H9 (cell line): ENCODE results near the gene RTN1. TPM values are rescaled to one million over a fixed set of nuclear protein-coding genes. Genes with fewer than 3 reads are reported as not detected.

ENCODE experiments used
- DNase-seq: peaks from one replicate; pipeline ENCODE4 v3.0.0-alpha.2; 2017
- H2AFZ ChIP-seq: one replicate; pipeline ENCODE4 v1.6.1; 2013; ENCODE audit warnings: mild to moderate bottlenecking, low read length, control low read depth, moderate library complexity
- H2AK5ac ChIP-seq: 2 replicates; pipeline ENCODE4 v1.6.1; 2013; ENCODE audit warnings: low read length, control low read depth, mixed read lengths; ENCODE audit not compliant: insufficient read length
- H2BK120ac ChIP-seq: one replicate; pipeline ENCODE4 v1.6.1; 2013; ENCODE audit warnings: low read depth, mild to moderate bottlenecking, low read length, control low read depth, inconsistent platforms; ENCODE audit not compliant: poor library complexity, severe bottlenecking
- H2BK12ac ChIP-seq: 2 replicates; pipeline ENCODE4 v1.6.1; 2013; ENCODE audit warnings: low read length, control low read depth, mixed read lengths, low read depth; ENCODE audit not compliant: insufficient read length
- H2BK15ac ChIP-seq: 2 replicates; pipeline ENCODE4 v1.6.1; 2013; ENCODE audit warnings: low read depth, low read length, control low read depth
- H2BK20ac ChIP-seq: one replicate; pipeline ENCODE4 v1.6.1; 2013; ENCODE audit warnings: low read depth, mild to moderate bottlenecking, low read length, control low read depth, inconsistent platforms; ENCODE audit not compliant: poor library complexity, severe bottlenecking
- H2BK5ac ChIP-seq: 2 replicates; pipeline ENCODE4 v1.6.1; 2013; ENCODE audit warnings: low read length, control low read depth, mixed read lengths; ENCODE audit not compliant: insufficient read length
- H3K14ac ChIP-seq: 2 replicates; pipeline ENCODE4 v1.6.1; 2013; ENCODE audit warnings: low read length, control low read depth; ENCODE audit not compliant: insufficient read depth
- H3K18ac ChIP-seq: 2 replicates; pipeline ENCODE4 v1.6.1; 2013; ENCODE audit warnings: low read depth, mild to moderate bottlenecking, mixed read lengths, low read length, control low read depth; ENCODE audit not compliant: insufficient read length
- H3K23ac ChIP-seq: 2 replicates; pipeline ENCODE4 v1.6.1; 2013; ENCODE audit warnings: low read length, control low read depth, mixed read lengths, low read depth; ENCODE audit not compliant: insufficient read length
- H3K23me2 ChIP-seq: 2 replicates; pipeline ENCODE4 v1.6.1; 2013; ENCODE audit warnings: low read depth, mild to moderate bottlenecking, mixed read lengths, low read length, control low read depth; ENCODE audit not compliant: insufficient read length, poor library complexity, severe bottlenecking
- H3K27ac ChIP-seq: 2 replicates; pipeline ENCODE4 v1.5.1; 2013; ENCODE audit warnings: low read length, control low read depth, mixed read lengths, low read depth; ENCODE audit not compliant: insufficient read length
- H3K27me3 ChIP-seq: 2 replicates; pipeline ENCODE4 v1.6.1; 2013; ENCODE audit warnings: low read length, control low read depth, inconsistent platforms; ENCODE audit not compliant: insufficient read depth
- H3K4ac ChIP-seq: 2 replicates; pipeline ENCODE4 v1.6.1; 2013; ENCODE audit warnings: low read depth, mild to moderate bottlenecking, control low read depth, inconsistent platforms, low read length, moderate library complexity
- H3K4me1 ChIP-seq: 2 replicates; pipeline ENCODE4 v1.6.1; 2013; ENCODE audit warnings: low read length, control low read depth, inconsistent platforms; ENCODE audit not compliant: insufficient read depth
- H3K4me2 ChIP-seq: 2 replicates; pipeline ENCODE4 v1.6.1; 2013; ENCODE audit warnings: low read length, control low read depth, mixed read lengths; ENCODE audit not compliant: insufficient read length, insufficient read depth
- H3K56ac ChIP-seq: 2 replicates; pipeline ENCODE4 v1.6.1; 2013; ENCODE audit warnings: low read depth, mild to moderate bottlenecking, mixed read lengths, low read length, control low read depth; ENCODE audit not compliant: insufficient read length
- H3K79me1 ChIP-seq: 2 replicates; pipeline ENCODE4 v1.6.1; 2013; ENCODE audit warnings: low read depth, mild to moderate bottlenecking, moderate library complexity, low read length, control low read depth, inconsistent platforms; ENCODE audit not compliant: insufficient read depth, poor library complexity, severe bottlenecking
- H3K79me2 ChIP-seq: 2 replicates; pipeline ENCODE4 v1.6.1; 2013; ENCODE audit warnings: low read length, control low read depth, inconsistent platforms; ENCODE audit not compliant: insufficient read depth
- H3K9ac ChIP-seq: 2 replicates; pipeline ENCODE4 v1.6.1; 2013; ENCODE audit warnings: low read length, control low read depth, mixed read lengths; ENCODE audit not compliant: insufficient read length; ENCODE audit errors: extremely low read depth
- H3K9me3 ChIP-seq: one replicate; pipeline ENCODE4 v1.6.1; 2013; ENCODE audit warnings: low read depth, low read length, inconsistent platforms; ENCODE audit not compliant: control insufficient read depth
- H3T11ph ChIP-seq: one replicate; pipeline ENCODE4 v1.6.1; 2013; ENCODE audit warnings: mild to moderate bottlenecking, low read length, control low read depth, inconsistent platforms
- H4K20me1 ChIP-seq: one replicate; pipeline ENCODE4 v1.6.1; 2013; ENCODE audit not compliant: control insufficient read depth, insufficient read length, insufficient read depth
- H4K5ac ChIP-seq: 2 replicates; pipeline ENCODE4 v1.6.1; 2013; ENCODE audit warnings: low read depth, mild to moderate bottlenecking, mixed read lengths, low read length, control low read depth; ENCODE audit not compliant: insufficient read length
- H4K8ac ChIP-seq: replicated peaks from 2 replicates; pipeline ENCODE4 v1.6.1; 2013; ENCODE audit warnings: low read length, control low read depth, mixed read lengths, low read depth; ENCODE audit not compliant: insufficient read length
- H4K91ac ChIP-seq: 2 replicates; pipeline ENCODE4 v1.6.1; 2013; ENCODE audit warnings: low read depth, mild to moderate bottlenecking, moderate library complexity, mixed read lengths, low read length, control low read depth; ENCODE audit not compliant: insufficient read length
- H3K27ac Mint-ChIP-seq, 3 experiments: 2 replicates in 2 of 3; 3 replicates in 1 of 3; pipeline ENCODE4 v1.8.0; 2020 to 2021; ENCODE audit warnings: mixed read lengths in 3 of 3, mild to moderate bottlenecking in 1 of 3, moderate library complexity in 1 of 3
- H3K27me3 Mint-ChIP-seq: 2 replicates; pipeline ENCODE4 v1.8.0; 2021; ENCODE audit warnings: low read depth, mild to moderate bottlenecking, moderate library complexity, mixed read lengths
- H3K36me3 Mint-ChIP-seq, 3 experiments: 2 replicates in 2 of 3; 3 replicates in 1 of 3; pipeline ENCODE4 v1.8.0; 2020 to 2021; ENCODE audit warnings: low read depth in 3 of 3, mixed read lengths in 3 of 3; ENCODE audit not compliant: insufficient read depth in 1 of 3
- H3K4me1 Mint-ChIP-seq, 2 experiments: 2 replicates each; pipeline ENCODE4 v1.8.0; 2020; ENCODE audit warnings: mixed read lengths in 2 of 2
- H3K4me3 Mint-ChIP-seq, 2 experiments: 2 replicates in 1 of 2; 3 replicates in 1 of 2; pipeline ENCODE4 v1.8.0; 2020 to 2021; ENCODE audit warnings: mild to moderate bottlenecking in 2 of 2, mixed read lengths in 2 of 2, moderate library complexity in 1 of 2
- H3K9me3 Mint-ChIP-seq, 2 experiments: 2 replicates in 1 of 2; 3 replicates in 1 of 2; pipeline ENCODE4 v1.8.0; 2020; ENCODE audit warnings: mild to moderate bottlenecking in 2 of 2, mixed read lengths in 2 of 2, moderate library complexity in 1 of 2
- CTCF ChIP-seq: fragments of 200-600 bp; sonication (generic); conservative IDR thresholded peaks from 3 replicates; pipeline ENCODE4 v1.8.0; 2021; ENCODE audit warnings: antibody characterized with exemption, mild to moderate bottlenecking
- WGBS: extraction: QIAGEN DNeasy Blood & Tissue Kit; methylation state at CpG from one replicate; pipeline ENCODE4 v1.1.7; 2013; ENCODE audit warnings: missing lambda C conversion rate, low lambda C conversion rate, mixed read lengths; ENCODE audit not compliant: insufficient read length; ENCODE audit errors: extremely low coverage; 5-methylcytosine and 5-hydroxymethylcytosine counted together
- total RNA-seq: library from RNA; stranded (reverse); gene quantifications from 2 replicates; pipeline ENCODE4 v1.2.1, GENCODE V29; 2021

RTN1 gene
- total RNA-seq, 1 experiment from 2014 or later = 1.8 TPM

- H2BK12ac ChIP-seq = no peak overlapping the region
- H4K8ac ChIP-seq = no peak overlapping the region
- no peak overlapping the region for H3K18ac ChIP-seq
- H3K23ac ChIP-seq = no peak overlapping the region
- H3K27me3 ChIP-seq = no peaks in the 10 kb centered on the region
- no peaks in the 10 kb centered on the region; the same call in 1 of the 2 replicates for H3K27me3 Mint-ChIP-seq
- H3K4ac ChIP-seq = no peak overlapping the region
- no peak overlapping the region for H3K27ac Mint-ChIP-seq
- H3K23me2 ChIP-seq = no peaks in the 10 kb centered on the region
- no peaks in the 10 kb centered on the region for H3K4me1 ChIP-seq
- H3K4me3 Mint-ChIP-seq = no peak overlapping the region
- no peak for TF ChIP-seq CTCF
- no peak overlapping the region for H2BK120ac ChIP-seq
- H3K9me3 ChIP-seq = no peaks in the 10 kb centered on the region
- H3K79me2 ChIP-seq = no peaks in the 10 kb centered on the region
- H3K14ac ChIP-seq = no peak overlapping the region
- no peak overlapping the region for H2BK5ac ChIP-seq
- no peaks in the 10 kb centered on the region for H4K20me1 ChIP-seq
- no peak overlapping the region for H3T11ph ChIP-seq
- H3K27ac ChIP-seq = no peak overlapping the region
- no peak overlapping the region for H4K91ac ChIP-seq
- H2BK15ac ChIP-seq = no peak overlapping the region
- H3K4me2 ChIP-seq = no peak overlapping the region
- H3K56ac ChIP-seq = no peak overlapping the region
- no peak overlapping the region for H2AFZ ChIP-seq
- WGBS = no CpG with 5 or more reads among the region's 5 CpGs
- H2AK5ac ChIP-seq = no peak overlapping the region
- peaks cover 15 to 16% of the 10 kb centered on the region in 2 experiments for H3K9me3 Mint-ChIP-seq
- H3K79me1 ChIP-seq = no peaks in the 10 kb centered on the region
- no peak overlapping the region for H4K5ac ChIP-seq
- no peak overlapping the region for H3K9ac ChIP-seq
- no peak for DNase-seq
- H3K36me3 Mint-ChIP-seq = peaks cover 2 to 10% (median 3%) of the 10 kb centered on the region in 3 experiments; a peak in 4 of 7 replicates
- H3K4me1 Mint-ChIP-seq = no peaks in the 10 kb centered on the region
- H2BK20ac ChIP-seq = no peak overlapping the region
Observed at GRCh38 chr14:59704054-59704645, 166.4 kb downstream of the RTN1 start.
